DLD1 (cell line): ENCODE data around the gene PBX3.

Experiments
- in situ Hi-C: cut with HindIII; loops from 2 replicates; pipeline ENCODE4 v1.10.0; 2017; ENCODE audit warnings: low sequenced_read_pairs

Gene PBX3

GRCh38 chr9:126016579-126017290 is 269.6 kb downstream of the PBX3 start:
- in situ Hi-C loops, result no loop called here
